ENCODE results near the gene CCDC180.

Gene CCDC180

GRCh38 chr9:97316904-97317303 lies 9.4 kb downstream of the CCDC180 start:
- H3K27ac ChIP-seq, result no peak overlapping the region
- TF ChIP-seq CTCF (conservative IDR thresholded peaks at IDR 0.05), result no peak

GRCh38 chr9:97318433-97318832 lies 11.0 kb downstream of the CCDC180 start:
- no peak for TF ChIP-seq CTCF (conservative IDR thresholded peaks at IDR 0.05)
- H3K27ac ChIP-seq, result no peak overlapping the region

- TF ChIP-seq CTCF (conservative IDR thresholded peaks at IDR 0.05), result no peak
- H3K27ac ChIP-seq, result no peak overlapping the region
These were observed 11.9 kb downstream of the CCDC180 start for GRCh38 chr9:97319395-97319794.

GRCh38 chr9:97320080-97320642 lies 12.7 kb downstream of the CCDC180 start:
- no peak overlapping the region for H3K27ac ChIP-seq
- no peak for TF ChIP-seq CTCF (conservative IDR thresholded peaks at IDR 0.05)

GRCh38 chr9:97321251-97321650 lies 13.8 kb downstream of the CCDC180 start:
- no peak overlapping the region for H3K27ac ChIP-seq
- no peak for TF ChIP-seq CTCF (conservative IDR thresholded peaks at IDR 0.05)

GRCh38 chr9:97321691-97322090 lies 14.2 kb downstream of the CCDC180 start:
- no peak for TF ChIP-seq CTCF (conservative IDR thresholded peaks at IDR 0.05)
- no peak overlapping the region for H3K27ac ChIP-seq

- no peak overlapping the region for H3K27ac ChIP-seq
- no peak for TF ChIP-seq CTCF (conservative IDR thresholded peaks at IDR 0.05)
These were observed 14.6 kb downstream of the CCDC180 start for GRCh38 chr9:97322105-97322504.
